Renal pelvis (tissue), 4 donors: ENCODE results near the gene MAPK12. TPM values are rescaled to one million over a fixed set of nuclear protein-coding genes. Genes with fewer than 3 reads are reported as not detected.
"Not testable (repeated sequence)": the region's sequence is repeated elsewhere in the genome, so short reads cannot be mapped to it uniquely, and the experiment has no call there.

Source experiments
- DNase-seq: peaks from one replicate; pipeline ENCODE4 v3.0.0-alpha.2; 2013
- polyA plus RNA-seq, 3 donors: library from polyadenylated mRNA; unstranded; fragments of 120-200 nt; gene quantifications; one replicate each; pipeline ENCODE4 v1.2.1, GENCODE V29; 2013; ENCODE audit not compliant: insufficient read length in 3 of 3

Gene MAPK12
- polyA plus RNA-seq, 3 donors = 16.7 to 17.7 (median 17.2) TPM

DNA sequence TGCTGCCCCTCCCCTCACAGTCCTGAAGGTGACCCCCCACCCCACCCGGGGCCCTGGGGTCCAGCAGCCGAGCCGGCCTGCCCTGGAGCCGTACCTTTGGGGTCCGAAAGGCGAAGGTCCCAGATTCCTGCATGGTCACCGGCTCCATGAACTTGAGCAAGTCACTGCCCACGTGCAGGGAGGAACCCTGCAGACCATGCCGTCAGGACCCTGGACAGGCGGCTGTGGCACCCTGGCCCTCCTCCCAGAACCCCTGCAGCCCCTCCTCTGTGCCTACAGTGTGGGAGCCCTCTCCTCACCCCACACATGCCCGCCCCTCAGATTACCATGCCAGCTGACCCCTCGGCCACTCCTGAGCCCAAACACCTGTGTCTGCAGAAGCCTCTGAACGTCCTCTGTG, 23.0 kb upstream of the MAPK12 start:
- no peak for DNase-seq

DNA sequence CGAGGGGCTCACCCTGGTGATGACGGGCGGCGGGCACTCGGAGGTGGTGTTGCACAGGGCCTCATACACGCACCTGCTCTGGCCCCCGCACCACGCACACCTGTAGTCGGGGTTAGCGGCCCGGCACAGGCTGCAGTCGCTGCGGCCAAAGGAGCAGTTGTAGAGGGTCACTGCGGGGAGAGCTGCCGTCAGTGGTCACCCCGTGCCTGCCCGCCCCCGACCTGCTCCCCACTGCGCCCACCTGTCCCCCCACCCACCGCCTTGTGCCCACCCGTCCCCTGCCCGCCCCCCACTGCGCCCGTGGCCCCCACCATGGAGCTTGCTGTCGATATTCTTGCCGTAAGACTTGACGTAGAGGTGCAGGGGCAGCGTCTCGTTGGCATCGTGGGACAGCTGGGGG, 22.3 kb upstream of the MAPK12 start:
- no peak for DNase-seq

DNA sequence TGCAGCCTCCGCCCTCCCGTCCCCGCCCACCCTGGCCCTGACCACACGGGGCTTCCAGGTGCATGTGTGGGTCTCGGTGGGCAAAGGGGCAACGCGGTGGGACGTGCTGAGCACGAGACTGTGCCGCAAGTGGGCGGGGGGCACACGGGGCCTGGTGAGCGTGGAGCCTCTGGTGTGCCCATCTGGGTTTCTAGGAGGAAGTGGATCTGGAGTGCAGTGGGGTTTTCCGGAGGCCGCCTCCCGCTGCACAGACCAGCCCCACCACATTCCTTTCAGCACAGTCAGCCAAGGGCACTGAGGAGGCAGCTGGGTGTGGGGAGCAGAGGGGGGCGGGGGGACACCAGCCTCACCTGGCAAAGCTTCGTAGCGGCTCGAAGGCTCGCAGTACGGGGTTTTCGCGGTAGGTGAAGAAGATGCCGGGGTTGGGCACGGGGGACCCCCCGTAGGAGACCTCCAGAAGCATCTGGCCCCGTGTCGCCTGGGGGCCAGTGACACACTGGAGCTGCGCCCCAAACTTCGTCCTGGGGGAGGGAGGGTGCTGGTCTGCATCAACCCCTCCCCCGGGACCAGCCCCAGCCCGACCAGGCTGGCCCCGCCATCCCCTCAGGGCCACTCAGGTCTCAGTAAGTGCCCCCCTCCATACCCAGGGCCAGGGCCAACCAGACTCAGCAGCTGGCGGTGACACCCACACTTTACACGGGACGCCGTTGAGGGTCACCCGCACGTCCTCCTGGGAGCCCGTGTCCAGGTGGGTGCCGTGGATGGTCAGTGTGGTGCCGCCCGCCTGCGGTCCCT, 21.1 kb upstream of the MAPK12 start:
- no peak for DNase-seq

DNA sequence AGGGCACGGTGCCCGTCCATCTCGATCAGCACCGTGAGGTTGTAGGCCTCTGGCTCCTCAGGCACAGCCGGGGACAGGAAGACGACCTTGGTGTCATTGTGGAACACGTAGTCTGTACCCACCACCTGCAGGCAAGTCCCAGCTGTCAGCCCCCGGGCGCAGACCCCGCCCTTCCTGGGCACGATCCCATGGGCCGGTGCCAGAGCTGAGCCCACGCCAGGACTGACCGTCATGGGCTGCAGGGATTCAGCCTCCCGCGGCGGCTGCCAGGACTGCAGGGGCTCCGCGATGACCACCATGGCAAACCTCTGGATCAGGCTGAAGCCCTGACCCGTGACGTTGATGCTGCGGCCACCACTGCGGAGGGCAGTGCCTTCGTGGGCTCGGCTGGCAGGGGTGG, 20.5 kb upstream of the MAPK12 start:
- DNase-seq = no peak

DNA sequence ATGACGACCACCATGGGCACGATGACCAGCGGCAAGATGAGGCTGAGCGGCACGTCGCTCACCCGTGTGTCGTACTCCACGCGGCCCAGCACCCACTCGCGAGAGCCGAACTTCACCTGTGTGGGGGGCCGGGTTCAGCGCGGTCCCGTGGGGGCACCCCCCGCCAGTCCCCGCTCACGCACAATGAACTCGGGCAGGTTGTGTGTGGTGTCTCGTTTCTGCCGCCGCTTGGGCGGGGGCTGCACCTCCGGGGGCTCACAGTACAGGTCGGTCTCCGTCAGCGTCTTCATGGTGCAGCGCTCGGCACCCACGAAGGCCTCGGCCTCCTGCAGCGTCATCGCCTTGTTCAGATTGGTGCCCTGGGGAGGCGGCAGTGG, 19.9 kb upstream of the MAPK12 start:
- no peak for DNase-seq

DNA sequence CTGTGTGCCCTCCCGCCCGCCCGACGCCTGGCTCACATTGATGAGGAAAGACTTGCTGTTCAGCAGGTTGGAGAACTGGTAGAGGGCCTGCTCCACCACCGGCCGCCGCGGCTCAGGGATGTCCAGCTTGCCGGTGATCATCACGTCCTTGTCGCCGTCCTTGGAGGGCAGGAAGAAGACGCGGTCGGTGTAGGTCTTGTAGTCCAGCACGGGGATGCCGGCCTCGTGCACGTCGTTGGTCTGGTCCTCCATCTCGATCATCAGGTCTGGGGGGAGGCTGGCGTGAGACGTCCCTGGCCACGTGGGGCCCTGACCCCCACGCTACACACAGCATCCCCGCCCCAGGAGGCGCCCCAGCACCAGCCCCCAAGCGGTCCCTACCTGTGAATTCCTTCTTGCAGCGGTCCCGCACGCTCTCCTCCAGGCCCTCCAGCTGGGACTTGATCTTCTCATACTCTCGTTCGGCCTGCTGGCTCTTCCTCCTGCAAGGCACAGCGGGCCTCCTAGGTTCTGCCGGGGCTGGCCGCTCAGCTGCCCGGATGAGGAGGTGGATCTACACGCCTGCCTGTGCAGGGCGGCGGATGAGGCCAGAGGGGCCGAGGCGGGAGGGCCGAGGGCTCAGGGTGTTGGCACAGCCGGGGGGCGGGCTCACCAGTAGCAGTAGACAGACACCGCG, 19.4 kb upstream of the MAPK12 start:
- no peak for DNase-seq

DNA sequence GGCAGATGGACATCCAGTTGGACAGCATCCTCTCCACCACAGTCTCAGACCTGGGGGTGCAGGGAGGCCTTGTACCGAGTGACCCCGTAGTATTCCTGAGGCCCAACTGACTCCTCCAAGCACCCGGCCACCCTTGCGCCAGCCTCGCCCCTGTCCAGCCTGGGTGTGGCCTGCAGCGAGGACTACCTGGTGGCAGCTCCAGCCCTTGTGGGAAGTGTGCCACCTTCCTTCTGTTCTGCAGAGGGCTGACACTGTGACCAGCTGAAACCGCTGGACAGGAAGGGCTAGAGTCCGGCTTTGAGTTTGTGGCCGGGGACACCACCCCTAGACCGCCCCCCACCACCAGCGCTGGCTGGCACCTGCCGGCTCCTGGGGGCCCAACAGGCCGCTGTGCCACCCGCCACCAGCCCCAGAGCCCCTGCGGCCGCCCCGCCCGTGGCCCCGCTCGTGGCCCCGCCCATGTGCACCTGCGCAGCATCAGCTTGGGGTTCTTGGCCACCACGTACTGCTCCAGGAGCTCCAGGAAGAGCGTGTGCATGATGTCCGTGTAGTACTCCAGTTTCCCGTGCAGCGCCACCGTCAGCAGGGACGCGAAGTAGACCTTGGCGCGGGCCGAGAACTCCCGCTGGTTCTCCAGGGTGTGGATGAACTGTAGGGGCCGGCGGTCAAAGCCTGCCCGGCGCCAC, 18.7 kb upstream of the MAPK12 start:
- no peak for DNase-seq

DNA sequence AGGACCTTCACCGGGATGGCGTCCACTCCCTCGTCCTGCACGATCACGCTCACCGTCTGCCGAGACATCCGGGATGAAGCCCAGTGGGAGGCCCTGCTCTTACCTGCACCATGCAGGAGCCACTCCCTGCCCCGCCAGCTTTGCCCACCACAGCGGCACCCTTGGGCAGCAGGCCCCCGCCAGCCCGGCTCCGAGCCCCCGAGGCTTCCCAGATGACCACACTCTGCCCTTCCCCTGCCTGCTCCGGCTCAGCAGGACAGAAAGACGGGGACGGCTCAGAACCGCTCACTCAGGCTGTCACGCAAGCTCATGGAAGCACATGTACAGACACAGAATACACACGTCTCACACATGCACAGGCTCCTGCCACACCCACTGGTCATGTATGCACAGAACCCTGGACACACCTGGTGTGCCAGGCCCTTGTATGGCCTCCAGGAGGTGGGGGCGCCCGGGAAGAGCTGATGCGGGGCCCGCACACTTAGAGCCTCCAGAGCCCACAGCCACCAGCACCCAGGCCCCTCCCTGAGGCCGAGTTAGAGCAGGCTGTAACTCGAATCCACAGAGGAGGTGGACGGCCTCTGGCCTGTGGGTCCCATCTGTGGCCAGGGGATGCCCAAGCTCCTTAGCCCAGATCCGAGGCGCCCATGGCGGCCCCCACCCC, 17.6 kb upstream of the MAPK12 start:
- no peak for DNase-seq

DNA sequence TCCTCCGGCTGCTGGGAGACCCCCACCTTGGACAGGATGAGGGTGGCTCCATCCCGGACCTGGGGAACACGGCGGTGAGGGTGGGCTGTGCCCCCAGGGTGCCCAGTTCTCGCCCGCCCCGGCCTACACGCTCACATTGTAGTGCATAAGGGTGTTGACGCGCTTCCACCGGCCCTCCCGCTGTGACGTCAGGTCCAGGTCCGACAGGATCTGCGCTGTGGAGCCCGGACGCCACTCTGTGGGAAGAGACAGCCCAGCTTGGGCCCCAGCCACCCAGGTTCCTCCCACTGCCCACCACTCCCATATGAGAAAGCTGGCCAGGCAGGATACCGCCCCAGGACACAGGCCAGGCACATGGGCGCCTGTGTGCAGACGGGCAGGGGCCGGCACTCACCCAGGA, 17.0 kb upstream of the MAPK12 start:
- DNase-seq = no peak

DNA sequence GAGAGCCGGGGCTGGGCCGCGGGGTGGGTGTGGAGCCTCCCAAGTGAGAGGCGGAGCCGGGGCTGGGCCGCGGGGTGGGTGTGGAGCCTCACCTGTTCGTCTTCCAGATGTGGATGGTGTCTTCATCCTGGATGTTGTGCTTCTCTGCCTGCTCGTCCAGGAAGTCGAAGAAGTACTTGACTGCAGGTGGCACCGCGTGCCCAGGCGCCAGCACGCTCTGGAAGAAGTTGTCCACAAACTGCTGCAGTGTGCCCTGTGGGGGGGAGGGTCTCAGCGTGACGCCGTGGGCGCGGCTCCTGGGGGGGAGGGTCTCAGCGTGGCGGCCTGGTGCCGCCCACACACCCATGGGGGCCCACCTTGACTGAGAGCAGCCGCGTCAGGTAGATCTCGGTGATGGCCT, 16.3 kb upstream of the MAPK12 start:
- DNase-seq = no peak

DNA sequence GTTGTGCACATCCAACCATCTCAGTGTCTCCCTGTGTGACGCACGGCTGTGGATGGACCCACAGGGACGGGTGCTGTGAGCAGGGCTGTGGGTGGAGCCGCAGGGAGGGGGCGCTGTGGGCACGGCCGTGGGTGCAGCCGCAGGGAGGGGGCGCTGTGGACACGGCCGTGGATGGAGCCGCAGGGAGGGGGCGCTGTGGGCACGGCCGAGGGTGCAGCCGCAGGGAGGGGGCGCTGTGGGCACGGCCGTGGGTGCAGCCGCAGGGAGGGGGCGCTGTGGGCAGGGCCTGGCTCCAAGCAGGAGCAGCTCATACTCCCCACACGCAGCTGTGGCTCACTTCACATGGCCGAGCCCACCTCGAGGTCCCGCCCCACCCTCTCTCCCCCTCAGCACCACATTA, 14.7 kb upstream of the MAPK12 start:
- no peak for DNase-seq

DNA sequence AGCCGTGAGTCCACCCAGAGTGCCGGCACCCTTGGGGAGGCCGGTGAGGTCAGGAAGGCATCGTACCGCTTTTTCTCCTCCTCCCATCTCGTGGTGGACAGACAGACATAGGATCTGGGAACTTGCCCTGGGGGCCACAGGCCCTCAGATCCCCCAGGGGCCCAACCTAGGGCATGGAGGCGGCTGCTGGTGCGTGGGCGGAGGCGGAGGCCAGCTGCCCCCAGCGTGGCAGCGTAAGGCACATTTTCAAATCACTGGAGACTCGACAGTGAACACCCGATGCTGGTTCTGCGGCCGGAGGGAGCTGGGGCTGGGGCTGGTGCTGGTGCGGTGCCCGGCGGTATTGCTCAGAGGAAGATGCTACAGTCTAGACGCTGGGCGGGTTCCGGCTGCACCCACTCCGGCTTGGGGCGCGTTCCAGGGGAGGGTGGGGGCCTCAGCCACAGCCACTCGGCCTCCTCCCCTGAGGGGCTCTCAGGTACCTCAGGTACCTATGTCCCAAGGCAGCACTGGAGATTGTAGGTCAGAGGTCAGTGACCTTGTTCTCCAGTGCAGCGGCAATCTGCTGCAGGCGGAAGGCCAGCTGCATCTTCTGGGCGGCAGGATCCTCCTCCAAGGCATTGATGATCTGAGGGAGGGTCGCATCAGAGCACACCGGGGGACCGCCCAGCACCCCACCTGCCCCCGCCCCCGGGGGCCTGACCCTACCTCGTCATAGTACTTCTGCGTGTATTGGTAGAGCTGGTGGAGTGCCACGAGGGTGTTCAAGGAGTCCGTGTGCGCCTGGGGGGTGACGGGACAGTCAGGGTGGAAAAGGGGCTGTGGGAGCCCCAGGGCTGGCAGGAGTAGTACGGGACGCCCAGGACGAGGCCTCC, 13.9 kb upstream of the MAPK12 start:
- DNase-seq = no peak

DNA sequence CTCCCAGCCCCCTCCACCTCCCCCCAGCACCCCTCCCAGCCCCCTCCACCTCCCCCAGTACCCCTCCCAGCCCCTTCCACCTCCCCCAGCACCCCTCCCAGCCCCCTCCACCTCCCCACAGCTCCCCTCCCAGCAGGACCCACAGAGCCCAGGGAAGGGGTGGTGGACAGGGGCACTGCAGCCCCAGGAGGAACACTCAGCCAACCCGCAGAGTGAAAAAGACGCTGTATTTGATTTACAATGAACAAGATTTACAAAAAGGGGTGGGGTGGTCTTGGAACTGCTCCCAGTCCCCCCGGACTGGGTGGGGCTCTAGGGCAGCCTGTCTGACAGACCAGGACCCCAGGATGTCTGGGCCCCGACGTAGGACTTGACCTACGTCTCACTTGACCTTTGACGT, 13.3 kb upstream of the MAPK12 start:
- no peak for DNase-seq

DNA sequence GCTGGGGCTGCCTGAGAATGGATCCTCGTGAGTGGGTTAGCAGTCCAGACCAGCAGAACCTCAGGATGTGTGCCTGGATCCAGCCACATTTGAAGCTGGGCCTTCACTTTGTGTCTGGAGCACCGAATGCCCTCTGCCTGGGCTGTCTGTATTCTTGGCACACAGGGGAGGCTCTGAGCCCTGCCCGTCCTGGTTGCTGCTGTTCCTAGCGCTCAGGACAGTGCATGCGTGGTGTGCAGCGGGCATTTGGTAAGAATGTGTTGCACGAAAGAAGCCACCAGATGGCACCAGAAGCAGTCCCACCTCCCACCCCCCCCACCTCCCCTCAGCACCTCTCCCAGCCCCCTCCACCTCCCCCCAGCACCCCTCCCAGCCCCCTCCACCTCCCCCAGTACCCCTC, 12.8 kb upstream of the MAPK12 start:
- DNase-seq = no peak

DNA sequence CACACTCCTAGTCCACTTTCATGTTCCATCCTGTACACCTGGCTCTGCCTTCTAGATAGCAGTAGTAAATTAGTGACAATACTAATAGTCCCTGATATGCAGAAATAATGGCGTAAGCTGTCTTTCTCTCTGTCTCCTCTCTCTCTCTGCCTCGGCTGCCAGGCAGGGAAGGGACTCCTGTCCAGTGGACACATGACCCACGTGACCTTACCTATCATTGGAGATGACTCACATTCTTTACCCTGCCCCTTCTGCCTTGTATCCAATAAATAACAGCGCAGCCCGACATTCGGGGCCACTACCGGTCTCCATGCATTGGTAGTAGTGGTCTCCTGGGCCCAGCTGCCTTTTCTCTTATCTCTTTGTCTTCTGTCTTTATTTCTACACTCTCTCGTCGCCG, 12.3 kb upstream of the MAPK12 start:
- not testable (repeated sequence) for DNase-seq

DNA sequence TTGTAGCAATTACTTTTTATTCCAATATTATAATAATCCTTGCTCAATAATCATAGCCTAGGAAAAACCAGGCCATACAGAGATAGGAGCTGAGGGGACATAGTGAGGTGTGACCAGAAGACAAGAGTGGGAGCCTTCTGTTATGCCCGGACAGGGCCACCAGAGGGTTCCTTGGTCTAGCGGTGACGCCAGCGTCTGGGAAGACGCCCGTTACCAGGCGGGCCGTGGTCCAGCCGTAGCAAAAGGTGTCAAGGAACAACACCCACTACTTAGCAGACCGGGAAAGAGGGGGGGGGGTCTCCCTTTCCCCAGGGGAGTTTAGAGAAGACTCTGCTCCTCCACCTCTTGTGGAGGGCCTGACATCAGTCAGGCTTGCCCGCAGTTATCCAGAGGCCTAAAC, 11.9 kb upstream of the MAPK12 start:
- not testable (repeated sequence) for DNase-seq

DNA sequence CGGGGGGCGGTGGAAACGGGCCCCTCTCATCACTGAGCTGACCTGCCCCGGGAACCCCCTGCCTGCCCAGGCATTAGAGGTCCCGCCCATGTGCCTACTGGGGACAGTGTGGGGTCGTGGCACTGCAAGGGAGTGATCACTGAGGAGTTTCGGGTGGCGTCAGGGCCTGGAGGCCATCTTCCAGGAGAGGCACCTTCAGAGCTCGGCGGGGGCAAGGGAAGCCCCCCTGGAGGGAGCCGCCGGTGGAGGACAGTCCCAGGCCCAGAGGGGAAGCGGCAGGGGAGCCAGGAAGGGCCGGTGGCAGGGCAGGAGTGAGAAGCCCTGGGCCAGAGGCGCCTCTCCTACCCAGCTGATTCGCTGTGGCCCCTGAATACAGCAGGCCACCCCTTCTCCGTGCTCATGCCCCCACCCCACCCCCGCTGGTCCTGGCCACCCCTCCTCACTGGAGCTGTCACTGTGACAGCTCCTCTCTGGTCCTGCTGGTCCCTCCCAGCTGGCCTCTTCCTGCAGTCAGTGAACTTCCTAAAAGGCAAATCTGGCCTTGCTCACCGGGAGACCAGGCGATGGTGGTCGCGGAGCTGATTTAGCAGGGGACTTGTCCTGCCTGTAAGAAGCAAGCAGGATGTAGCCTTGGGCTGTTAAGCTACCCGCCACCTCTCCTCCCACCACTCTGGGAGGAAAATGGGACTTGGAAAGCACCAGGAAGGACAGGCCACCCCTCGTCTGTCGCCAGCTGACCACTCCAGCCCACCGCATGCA, 10.7 kb upstream of the MAPK12 start:
- DNase-seq = no peak

DNA sequence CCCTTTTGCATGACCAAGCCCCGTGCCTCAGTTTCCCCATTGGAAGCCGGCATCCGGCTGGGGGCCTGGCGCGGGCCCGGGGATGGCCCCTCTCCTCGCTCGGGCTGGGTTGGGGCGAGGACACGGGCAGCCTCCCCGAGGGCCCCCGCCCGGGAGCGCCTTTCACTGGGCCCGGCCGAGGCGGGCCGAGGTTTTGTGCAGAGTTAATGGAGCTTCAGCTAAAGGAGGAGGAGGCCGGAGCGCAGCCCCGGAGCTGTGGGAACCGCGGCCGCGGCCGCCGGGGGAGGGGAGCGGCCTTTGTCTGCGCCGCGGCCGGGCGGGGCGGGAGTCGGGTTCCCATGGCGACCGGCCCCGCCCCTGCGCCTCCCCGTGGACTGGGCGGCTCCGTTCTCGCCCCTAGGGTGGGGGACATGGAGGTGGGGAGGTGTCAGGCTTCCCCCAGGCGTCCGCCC, 10.1 kb upstream of the MAPK12 start:
- no peak for DNase-seq

DNA sequence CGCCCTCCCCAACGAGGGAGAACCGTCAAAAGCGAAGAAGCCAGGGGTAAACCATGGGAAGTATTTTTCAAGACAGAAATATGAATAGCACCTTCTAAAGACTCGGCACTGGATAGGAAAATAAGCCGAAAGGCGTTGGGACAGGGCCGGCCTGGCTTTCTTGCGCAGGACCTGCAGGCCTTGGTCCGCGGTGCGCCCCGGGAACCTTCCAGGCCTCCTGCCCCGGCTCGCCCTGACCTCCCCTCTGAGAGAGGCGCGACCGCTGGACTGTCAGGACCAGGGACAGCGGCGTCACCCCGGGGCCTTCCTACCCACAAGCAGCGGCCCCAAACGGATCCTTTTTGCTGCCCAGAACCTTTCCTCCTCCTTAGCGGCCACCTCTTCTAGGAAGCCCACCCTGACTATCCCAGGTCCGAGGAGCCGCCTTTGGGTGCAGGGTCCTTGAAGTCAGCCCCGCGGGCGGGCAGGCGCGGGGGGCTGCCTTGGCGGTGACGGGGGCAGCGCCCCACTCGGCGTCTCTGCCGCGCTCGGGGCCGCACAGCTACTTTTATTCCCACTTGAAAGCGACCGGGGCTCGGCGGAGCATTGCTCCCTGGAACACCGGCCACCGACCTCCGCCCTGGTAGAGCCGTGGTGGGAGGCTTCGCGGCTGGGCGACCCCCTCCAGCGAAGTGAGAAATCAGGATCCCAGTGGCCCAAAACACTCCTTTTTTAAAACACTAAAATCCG, 9.3 kb upstream of the MAPK12 start:
- DNase-seq = no peak
